NCI-H524 (cell line): ENCODE measurements around the gene SF3B3.

Experiments used
- DNase-seq, 2 experiments: peaks; one replicate each; lab custom pipeline; 2025; lab: John Stamatoyannopoulos, UW

Gene SF3B3

GRCh38 chr16:70589998-70590471 is 66.4 kb downstream of the SF3B3 start:
- no peak for DNase-seq

DNA sequence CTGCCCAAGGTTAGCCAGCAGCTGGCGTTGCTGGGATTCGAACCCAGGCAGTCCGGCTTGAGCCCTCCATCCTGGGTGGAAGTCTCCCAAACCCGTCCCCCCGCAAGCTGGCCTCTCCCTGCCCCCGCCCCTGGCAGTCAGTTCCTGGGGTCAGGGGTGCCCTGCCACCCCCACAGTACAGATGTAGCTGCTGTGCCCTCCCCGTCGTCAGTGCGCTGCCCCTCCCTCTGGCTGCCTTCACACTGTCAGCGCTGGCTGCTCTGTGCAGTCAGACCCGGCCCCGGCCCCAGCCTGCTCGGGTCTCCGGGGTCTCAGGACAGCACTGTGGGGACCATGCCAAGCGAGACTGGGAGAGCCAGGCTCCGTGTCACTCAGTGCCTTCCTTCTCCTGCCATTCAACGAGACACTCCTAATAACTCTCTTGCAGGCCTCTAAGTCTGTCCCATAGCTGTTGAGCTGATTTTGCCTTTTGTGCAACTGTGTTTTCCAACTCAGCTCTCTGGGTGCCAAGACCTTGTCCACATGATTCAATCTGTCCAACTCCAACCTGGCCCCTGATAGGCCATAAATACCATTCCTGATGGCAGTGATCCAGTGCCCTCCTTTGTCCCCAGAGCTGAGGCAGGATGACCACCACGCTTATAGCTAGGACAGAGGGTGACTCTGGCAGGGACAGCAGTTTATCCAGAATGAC is 67.3 kb downstream of the SF3B3 start:
- no peak for DNase-seq

- DNase-seq, result no peak
Measured at GRCh38 chr16:70591615-70592014, 68.0 kb downstream of the SF3B3 start.

DNA sequence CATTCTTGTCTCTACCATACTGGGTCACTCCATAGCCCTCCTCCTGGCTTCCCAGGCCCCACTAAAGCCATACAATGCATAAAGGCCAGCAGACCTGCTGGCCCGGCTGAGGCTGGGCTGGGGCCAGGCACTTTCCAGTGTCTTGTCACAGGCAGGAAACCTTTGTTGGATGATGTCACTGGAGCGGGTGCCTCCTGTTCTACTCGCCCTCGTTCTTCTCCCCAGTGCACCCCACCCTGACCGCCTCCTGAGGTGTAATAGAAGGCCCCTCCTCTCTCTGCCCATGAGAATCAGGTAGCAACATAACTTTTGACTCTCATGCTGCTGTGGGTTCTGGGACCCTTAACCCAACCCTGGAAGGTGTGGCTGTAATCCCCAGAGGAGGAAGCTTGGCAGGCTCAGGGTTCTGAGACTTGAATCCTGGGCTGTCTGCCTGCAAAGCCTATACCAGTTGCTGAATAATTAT is 68.5 kb downstream of the SF3B3 start:
- DNase-seq, result no peak

- DNase-seq, result no peak
Measured at GRCh38 chr16:70593544-70593943, 69.9 kb downstream of the SF3B3 start.

GRCh38 chr16:70594569-70594968 is 71.0 kb downstream of the SF3B3 start:
- DNase-seq, result no peak

GRCh38 chr16:70597135-70597835 is 73.7 kb downstream of the SF3B3 start:
- DNase-seq, result no peak

- DNase-seq, result no peak
Measured at GRCh38 chr16:70598937-70599503, 75.4 kb downstream of the SF3B3 start.

- no peak for DNase-seq
Measured at GRCh38 chr16:70600730-70601129, 77.1 kb downstream of the SF3B3 start.

GRCh38 chr16:70601576-70602575 is 78.3 kb downstream of the SF3B3 start:
- DNase-seq, result no peak

- no peak for DNase-seq
Measured at GRCh38 chr16:70602831-70603230, 79.2 kb downstream of the SF3B3 start.

DNA sequence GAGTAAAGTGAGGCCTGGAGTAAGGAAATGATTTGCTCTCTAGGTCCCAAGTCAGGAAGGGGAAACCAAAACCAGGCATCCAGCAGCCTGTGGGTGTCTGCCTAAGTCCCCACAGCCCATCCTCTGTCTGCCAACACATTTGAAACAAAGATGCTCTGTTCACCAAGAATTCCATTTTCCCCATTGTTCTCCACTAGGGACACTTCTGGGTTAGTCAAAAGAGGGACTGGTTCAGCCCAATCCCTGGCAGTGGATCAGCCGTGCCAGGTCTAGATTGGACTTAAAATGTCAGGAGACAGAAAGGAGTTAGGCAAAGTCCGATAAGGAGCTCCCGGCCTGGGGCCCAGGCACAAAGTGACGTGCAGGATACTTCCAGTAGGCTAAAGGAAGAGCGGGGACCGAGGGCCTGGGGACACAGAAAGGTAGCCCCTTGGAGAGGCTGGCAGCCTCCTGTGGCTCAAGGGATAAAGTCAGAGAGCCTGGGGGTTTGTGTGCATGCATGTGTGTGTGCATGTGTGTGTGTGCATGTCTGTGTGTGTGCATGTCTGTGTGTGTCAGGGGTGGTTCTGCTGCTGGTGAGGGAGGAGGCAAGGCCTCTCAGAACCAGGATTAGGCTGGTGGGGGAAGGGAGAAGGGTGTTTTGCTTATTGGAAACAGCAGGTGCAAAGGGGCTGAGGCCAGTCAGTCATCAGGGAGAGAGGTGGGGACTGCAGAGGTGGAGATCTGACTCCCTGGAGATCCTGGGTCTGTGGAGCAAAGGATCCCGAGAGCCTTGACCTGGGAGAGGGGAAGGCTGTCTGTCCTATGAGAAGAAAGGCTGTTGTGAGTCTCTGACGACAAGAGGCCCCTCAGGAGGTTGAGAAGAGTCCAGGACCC is 81.0 kb downstream of the SF3B3 start:
- DNase-seq, result no peak

DNA sequence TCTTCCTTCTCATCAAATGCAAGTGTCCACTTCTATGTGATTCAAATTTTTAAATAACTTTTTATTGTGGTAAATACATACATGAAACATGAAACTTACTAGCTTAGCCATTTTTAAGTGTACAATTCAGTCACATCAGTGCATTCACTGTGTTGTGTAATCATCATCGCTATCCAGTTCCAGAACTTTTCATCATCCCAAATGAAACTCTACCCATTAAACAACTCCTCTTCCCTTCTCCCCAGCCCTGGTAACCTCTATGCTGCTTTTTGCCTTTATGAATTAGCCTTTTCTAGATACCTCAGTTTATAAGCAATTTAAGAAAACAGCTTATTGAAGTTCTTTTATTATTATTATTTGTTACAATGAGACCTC is 81.7 kb downstream of the SF3B3 start:
- no peak for DNase-seq

GRCh38 chr16:70608521-70608920 is 84.9 kb downstream of the SF3B3 start:
- DNase-seq, result no peak

- DNase-seq, result no peak
Measured at GRCh38 chr16:70610273-70611223, 86.9 kb downstream of the SF3B3 start.

DNA sequence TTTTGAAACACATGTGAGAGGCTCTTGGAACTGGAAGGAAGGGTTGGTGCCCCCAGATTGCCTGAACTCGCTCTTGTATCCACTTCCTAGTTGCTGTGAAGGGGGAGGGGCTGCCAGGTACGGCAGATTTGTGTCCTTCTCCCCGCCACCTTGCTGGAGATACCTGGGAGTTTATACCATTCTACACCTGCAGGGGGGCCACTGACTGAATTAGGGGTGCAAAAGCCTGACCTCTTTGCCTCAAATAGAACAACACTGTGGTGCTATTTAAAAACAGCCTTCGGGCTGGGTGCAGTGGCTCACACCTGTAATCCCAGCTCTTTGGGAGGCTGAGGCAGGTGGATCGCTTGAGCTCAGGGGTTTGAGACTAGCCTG is 87.6 kb downstream of the SF3B3 start:
- no peak for DNase-seq

GRCh38 chr16:70611785-70612303 is 88.2 kb downstream of the SF3B3 start:
- DNase-seq, result no peak

- no peak for DNase-seq
Measured at GRCh38 chr16:70612931-70613330, 89.3 kb downstream of the SF3B3 start.

DNA sequence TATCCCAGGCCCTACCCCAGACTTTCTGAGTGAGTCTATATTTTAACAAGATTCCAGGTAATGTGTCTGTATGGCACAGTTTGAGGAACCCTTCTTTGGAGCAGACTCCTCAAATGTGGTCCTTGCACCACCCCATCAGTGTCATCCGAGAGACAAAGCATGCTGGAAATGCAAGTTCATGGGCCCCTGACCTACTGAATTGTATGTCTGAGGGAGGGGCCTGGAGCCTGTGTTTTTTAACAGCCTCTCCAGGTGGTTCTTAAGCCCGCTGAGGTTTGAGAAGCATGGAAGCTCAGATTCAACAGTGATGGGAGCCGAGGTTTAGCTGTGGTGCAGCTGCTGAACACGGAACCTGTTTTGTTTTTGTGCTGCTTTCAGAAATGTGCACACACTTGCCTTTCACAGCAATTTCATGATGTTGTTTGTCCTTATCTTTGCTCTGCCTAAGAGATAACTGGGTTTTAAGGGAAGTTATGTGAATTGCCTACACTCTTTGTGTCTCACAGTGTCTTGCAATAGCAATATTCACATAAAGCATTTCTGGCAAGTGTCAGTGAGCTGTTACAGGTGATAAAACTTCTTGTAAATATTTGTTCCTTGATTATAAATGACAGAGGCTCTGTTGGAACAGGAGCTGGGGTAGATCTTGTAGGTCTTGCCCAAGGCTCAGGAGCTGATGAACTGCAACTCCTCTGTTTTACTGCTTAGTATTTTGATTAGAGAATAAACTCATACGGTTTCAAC is 90.8 kb downstream of the SF3B3 start:
- no peak for DNase-seq
